A172 (cell line): ENCODE data around the gene RIPOR3. TPM values are rescaled to one million over a fixed set of nuclear protein-coding genes. Genes with fewer than 3 reads are reported as not detected.
A peak's percentile ranks its signal among the peaks of the same experiment; 100 is the strongest.
"Not testable (repeated sequence)": the region's sequence is repeated elsewhere in the genome, so short reads cannot be mapped to it uniquely, and the experiment has no call there.

ENCODE experiments used
- DNase-seq: peaks from one replicate; pipeline ENCODE4 v3.0.0-alpha.2; 2015; ENCODE audit warnings: low spot score
- total RNA-seq: library from RNA; depleted of rRNA; stranded (reverse); fragments of >200 nt; shearing (Covaris generic); gene quantifications from 2 replicates; pipeline ENCODE4 v1.2.3, GENCODE V29; 2014

Gene RIPOR3
- total RNA-seq, 1 experiment from 2014 or later: not detected

DNA sequence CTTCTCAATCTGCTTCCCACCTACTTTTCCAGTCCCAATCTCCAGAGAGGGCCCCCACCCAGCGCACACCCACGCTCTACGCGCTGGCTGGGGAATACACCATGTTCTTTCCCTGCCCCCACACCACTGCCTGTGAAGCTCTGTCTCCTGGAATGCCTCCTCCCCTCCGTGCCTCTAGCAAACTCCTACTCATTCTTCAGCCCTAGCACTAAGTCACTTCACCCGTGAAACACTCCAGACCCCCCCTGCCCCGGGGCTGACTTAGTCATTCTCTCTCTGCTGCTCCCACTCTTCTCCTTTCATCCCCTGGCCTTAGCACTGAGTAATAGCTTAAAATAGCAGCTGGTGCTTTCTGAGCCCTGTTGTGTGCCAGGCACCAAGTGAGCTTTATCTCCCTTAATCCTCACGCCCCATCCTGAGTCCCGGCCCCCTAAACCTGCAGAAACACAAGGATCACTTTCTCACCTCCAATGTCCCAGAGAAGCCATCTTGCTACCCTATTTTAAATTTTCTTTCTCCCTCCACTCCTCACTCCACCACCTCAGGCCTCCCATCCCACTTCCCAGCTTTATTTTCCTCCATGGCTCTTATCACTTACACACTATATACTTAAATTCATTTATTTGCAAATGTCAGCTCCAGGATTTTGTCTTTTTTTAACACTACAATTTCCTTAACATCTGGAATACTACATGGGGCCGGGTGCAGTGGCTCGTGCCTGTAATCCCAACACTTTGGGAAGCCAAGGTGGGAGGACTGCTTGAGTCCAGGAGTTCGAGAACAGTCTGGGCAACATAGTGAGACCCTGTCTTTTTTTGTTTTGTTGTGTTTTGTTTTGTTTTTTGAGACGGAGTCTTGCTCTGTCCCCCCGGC, 33.7 kb upstream of the RIPOR3 start:
- peak; percentile 92 for DNase-seq

DNA sequence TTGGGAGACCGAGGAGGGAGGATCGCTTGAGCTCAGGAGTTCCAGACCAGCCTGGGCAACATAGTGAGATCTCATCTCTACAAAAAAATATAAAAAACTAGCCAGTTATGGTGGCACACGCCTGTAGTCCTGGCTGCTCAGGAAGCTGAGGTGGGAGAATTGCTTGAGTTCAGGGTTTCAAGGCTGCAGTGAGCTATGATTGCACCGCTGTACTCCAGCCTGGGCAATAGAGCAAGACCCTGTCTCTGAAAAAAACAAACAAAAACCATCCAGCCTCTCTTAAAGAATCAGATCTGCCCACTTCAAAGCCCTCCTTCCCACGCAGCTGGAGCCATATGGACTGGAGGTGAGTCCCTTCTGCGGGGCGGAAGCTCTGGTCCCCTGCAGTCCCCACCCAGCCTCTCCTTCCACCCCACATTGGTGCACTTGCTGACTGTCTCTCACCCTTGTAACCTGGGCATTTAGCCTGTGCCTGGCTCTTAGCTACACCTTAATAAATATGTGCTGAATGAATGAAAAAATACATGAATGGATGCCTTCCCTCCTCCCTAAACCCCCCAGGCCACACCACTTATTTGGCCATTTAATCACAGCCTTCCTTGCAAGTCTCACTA, 32.9 kb upstream of the RIPOR3 start:
- DNase-seq: no peak

DNA sequence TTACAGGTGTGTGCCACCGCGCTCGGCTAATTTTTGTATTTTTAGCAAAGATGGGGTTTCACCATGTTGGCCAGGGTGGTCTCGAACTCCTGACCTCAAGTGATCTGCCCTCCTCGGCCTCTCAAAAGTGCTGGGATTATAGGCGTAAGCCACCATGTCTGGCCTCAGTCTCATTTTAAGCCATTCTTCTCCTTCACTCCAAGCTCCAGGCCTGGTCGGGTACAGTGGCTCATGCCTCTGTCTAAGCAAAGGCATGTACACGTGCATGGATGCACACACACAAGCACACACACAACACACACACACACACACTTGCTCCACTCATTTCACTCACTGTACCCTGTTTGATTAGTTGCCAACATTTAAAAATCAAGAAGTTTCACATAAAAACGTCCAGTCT, 32.3 kb upstream of the RIPOR3 start:
- DNase-seq: no peak

DNA sequence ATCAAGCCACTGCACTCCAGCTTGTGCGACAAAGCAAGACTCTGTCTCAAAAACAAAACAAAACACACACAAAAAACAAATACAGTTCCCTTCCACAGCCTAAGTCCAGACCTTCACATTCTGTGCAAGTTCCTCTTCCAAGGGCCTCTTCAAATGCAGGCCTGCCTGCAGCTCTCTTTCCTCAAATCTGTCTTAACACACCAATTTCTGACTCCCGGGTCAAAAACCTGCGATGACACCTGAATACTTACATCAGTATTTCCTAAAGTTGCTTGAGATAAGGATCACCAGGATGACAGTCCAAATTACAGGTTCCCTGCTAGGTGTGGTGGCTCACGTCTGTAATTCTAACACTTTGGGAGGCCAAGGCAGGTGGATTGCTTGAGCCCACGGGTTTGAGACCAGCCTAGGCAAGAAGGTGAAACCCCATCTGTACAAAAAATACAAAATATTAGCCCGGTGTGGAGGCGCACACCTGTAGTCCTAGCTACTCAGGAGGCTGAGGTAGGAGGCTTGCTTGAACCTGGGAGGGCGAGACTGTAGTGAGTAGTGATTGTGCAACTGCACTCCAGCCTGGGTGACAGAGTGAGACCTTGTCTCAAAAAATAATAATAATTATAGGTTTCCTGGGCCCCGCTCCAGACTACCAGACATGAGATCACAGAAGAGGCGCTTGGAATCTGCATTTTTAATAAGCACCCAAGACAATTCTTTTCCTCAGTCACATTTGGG, 31.2 kb upstream of the RIPOR3 start:
- no peak for DNase-seq

DNA sequence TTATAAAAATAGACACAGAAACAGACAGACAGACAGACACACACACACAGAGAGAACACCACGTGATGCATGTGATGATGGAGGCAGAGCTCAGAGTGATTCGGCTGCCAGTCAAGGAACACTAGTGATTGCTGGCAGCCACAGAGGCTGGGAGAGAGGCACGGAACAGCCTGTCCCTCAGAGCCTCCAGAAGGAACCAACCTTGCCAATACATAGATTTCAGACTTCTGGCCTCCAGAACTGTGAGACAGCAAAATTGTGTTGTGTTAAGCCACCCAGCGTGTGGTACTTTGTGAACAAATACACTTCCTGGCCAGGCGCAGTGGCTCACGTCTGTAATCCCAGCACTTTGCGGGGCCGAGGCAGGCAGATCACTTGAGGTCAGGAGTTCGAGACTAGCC, 30.5 kb upstream of the RIPOR3 start:
- no peak for DNase-seq

DNA sequence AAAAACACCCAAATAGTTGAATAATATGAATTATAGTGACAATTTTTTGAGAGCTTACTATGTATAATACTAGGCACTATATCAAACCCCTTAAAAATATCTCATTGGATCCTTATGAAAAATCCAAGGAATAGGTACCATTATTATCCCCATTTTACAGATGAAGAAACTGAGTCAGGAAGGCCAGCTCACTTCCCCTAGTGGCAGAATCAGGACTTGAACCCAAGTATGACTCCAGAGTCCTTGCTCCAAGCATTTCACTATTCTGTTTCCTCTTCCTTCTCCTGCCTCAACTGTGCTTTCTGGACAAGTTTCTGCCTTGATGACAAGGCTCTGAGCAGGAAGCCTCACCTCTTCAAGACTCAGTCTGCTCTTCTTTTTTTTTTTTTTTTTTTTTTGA, 29.2 kb upstream of the RIPOR3 start:
- DNase-seq: no peak

DNA sequence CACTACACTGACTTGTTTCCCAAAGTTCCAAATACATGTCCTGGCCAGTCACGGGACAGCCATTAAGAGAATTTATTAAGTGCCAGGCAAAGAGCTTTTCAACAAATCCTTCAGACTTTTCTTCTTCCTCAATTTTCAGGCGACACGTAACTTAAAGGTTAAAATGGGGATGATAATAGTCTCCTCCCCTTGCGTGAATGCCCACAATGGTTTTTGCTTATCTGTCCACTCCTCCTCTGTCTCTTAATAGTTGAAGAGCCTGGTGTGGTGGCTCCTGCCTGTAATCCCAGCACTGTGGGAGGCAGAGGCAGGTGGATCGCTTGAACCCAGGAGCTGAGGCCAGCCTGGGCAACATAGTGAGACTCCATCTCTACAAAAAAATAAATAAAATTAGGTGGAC, 28.7 kb upstream of the RIPOR3 start:
- no peak for DNase-seq

DNA sequence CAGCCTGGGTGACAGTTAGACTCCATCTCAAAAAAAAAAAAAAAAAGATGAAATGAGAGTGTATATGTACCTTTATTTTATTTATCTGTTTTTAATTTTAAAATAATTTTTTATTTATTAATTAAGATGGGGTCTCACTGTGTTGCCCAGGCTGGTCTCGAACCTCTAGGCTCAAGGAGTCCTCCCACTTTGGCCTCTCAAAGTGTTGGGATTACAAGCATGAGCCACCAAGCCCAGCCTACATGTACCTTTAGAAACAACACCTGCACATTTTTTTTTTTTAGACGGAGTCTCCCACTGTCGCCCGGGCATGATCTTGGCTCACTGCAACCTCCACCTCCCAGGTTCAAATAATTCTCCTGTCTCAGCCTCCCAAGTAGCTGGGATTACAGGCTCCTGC, 28.0 kb upstream of the RIPOR3 start:
- DNase-seq: no peak

DNA sequence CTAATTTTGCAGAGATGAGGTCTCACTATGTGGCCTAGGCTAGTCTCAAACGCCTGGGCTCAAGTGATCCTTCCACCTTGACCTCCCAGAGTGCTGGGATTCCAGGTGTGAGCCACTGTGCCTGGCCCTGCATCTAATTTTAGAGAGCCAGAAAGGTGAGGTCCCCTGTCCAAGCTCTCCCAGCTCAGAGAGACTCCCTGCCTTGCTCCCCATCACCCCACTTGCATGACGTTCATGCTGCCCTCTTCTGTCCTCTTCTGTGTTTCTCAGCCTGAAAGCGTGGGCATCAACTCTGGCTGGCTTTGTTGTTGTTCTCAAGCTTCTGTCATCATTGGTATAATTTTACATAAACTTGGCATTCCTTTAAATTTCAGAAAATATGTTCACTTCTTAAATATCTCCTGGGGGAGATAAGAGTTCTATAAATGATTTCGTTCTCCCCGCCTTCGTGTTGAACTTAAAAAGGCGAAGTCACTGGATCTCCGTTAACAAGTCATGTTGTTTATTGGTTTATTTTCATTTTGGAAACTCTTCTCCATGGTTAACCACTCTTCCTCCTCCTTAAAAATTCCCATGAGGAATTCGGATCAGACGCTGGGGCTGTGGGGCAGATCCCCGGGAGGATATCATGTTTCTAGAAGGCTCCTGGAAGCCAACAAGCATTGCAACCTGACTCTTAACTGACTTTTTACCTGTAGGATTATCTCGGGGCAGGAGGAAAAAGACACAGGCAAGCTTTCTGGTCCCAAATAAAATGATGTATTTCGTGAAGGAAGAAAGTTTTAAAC, 26.8 kb upstream of the RIPOR3 start:
- no peak for DNase-seq

DNA sequence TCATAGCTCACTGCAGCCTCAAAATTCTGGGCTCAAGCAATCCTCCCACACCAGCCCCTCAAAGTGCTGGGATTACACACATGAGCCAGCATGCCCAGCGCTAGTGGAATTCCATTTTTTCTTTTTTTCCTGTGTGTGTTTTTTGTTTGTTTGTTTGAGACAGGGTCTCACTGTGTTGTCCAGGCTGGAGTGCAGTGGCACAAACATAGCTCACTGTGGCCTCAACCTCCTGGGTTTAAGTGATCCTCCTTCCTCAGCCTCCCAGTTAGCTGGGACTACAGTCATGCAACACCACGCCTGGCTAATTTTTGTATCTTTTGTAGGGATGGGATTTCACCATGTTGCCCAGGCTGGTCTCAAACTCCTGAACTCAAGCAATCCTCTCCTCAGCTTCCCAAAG, 26.0 kb upstream of the RIPOR3 start:
- DNase-seq: no peak

DNA sequence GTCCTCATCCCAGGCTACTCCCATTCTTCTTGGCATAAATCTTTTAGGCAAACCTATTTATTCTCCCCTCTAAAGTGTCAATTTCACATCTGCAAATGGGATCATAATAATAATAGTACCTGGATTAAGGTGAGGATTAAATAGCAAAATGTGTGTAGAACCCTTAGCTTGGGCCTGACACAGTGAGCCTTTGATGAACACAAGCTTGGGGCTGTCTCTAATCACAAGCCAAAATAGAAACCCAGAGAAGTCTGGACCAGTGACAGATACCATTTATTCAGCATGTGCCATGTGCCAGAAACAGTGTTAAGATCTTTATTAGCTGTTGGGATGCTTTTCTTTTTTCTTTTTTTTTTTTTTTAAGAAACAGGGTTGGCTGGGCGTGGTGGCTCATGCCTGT, 25.2 kb upstream of the RIPOR3 start:
- no peak for DNase-seq

DNA sequence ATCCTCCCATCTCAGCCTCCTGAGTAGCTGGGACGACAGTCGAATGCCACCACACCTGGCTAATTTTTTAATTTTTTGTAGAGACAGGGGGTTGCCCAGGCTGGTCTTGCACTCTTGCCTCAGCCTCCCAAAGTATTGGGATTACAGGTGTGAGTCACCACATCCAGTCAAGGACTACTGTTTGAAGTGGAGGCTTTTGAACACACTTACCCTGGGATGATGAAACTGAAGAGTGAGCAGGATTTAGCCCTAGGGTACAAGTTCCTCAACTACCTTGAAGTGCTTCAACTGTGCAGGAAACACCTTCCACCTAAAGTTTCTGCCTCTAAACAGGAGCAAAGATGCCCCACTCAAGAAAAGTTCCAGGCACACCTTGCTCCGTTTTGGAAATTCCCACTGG, 24.4 kb upstream of the RIPOR3 start:
- DNase-seq: no peak

DNA sequence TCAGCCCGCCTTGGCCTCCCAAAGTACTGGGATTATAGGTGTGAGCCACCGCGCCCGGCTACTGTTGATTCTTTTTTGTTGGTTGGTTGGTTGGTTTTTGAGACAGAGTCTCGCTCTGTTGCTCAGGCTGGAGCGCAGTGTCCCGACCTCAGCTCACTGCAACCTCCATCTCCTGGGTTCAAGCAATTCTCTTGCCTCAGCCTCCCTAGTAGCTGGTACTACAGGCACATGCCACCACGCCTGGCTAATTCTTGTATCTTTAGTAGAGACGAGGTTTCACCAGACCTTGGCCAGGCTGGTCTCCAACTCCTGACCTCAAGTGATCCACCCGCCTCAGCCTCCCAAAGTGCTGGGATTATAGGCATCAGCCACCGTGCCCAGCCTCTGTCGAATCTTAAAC, 23.1 kb upstream of the RIPOR3 start:
- DNase-seq: not testable (repeated sequence)

DNA sequence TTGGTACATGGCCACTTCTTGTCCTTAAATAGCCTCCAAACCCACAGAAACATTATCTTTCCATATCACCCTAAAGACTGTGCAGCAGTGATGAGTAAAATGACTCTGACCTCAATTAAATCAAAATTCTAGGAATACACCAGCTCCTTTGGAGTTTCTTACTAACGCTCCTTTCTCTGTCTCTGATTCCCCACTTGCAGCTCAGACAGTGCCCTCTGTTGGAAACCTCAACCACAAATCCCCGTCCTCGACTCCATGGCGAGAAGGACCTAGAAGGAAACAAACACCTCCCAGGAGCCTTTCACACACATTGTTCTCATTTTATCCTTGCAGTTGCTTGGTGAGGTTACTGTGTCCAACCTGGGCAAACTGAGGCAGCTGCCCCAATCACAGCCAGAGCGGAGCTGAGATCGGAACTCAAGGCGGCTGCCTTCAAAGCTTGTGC, 22.3 kb upstream of the RIPOR3 start:
- peak; percentile 48 for DNase-seq

DNA sequence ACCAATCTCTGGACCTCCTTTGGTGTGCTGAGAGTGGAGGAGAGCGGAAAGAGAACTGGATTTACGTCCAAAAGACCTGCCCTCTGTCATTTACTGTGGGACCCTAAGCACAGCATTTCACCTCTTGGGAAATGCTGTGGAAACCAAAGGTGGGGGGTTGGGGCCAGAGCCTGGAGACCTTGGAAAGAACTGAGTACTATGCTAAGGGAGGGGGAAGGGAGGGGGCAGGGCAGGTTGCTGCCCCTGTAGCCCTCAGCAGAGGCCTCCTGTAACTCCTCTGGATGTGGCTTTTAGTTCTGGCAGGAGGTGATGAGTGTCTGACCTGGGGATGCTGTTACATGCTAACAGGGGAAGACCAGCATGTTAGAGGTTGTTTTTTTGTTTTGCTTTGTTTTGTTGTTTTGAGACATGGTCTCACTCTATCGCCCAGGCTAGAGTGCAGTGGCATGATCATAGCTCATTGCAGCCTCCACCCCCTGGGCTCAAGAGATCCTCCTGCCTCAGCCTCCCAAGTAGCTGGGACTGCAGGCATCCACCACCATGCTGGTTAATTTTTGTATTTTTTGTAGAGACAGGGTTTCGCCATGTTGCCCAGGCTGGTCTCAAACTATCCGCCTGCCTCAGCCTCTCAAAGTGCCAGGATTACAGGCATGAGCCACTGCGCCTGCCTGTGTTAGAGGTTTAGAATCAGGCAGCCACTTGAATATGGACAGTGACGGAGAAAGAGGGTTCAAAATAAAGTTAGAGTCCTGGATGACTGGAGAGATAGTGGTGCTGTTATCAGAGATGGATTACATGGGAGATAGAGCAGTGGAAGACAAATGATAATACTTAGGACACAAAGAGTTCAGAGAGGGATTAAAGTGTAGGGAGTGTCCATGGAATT, 21.7 kb upstream of the RIPOR3 start:
- no peak for DNase-seq

DNA sequence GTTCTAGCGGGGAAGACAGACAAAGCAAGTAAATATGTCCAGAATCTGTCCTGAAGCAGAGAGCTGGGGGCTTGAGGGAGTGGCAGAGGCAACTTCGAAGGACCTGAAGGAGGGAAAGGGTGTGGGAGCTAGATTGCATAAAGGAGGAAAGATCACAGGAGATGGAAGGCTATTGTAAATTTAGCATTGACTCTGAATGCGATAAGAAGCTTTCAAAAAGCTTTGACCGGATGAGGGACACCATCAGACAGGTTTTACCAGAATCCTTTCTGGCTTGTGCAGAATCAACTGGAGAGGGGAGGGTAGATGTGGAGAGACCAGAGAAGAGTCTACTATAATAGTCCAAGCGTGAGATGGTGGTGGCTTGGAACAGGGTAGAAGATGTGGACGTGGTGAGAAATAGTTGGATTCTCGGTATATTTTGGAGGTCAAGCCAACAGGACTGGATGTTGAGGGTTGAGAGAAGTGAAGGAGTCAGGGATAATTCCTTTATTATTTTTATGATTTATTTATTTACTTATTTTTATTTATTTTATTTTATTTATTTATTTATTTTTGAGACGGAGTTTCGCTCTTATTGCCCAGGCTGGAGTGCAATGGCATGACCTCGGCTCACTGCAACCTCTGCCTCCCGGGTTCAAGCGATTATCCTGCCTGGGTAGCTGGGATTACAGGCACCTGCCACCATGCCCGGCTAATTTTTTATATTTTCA, 19.9 kb upstream of the RIPOR3 start:
- no peak for DNase-seq

DNA sequence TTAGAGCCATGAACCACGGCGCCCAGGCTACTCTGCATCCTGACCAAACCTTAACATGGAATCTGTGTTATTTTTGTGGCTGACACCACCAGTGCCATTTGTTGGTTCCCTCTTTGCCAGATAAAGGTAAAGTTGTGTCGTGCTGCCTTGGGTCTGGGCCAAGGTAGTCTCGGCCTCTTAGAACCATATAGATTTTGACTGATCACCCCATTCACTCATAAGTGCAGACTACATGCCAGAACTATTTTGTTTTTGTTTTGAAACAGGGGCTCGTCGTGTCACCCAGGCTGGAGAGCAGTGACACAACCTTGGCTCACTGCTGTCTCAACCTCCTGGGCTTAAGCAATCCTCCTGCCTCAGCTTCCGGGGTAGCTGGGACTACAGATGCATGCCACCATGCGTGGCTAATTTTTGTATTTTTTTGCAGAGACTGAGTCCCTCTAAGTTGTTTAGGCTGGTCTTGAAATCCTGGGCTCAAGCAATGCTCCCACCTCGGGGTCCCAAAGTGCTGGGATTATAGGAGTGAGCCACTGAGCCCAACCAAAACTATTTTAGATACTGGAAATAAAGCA, 19.2 kb upstream of the RIPOR3 start:
- DNase-seq: no peak

DNA sequence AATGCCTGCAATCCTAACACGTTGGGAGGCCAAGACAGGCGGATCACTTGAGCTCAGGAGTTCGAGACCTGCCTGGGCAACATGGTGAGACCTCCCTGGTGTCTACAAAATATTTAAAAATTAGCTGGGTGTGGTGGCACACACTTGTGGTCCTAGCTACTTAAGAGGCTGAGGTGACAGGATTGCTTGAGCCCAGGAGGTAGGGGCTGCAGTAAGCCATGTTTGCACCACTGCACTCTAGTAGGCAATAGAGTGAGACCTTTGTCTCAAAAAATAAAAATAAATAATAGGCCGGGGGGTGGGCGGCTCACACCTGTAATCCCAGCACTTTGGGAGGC, 18.3 kb upstream of the RIPOR3 start:
- no peak for DNase-seq

DNA sequence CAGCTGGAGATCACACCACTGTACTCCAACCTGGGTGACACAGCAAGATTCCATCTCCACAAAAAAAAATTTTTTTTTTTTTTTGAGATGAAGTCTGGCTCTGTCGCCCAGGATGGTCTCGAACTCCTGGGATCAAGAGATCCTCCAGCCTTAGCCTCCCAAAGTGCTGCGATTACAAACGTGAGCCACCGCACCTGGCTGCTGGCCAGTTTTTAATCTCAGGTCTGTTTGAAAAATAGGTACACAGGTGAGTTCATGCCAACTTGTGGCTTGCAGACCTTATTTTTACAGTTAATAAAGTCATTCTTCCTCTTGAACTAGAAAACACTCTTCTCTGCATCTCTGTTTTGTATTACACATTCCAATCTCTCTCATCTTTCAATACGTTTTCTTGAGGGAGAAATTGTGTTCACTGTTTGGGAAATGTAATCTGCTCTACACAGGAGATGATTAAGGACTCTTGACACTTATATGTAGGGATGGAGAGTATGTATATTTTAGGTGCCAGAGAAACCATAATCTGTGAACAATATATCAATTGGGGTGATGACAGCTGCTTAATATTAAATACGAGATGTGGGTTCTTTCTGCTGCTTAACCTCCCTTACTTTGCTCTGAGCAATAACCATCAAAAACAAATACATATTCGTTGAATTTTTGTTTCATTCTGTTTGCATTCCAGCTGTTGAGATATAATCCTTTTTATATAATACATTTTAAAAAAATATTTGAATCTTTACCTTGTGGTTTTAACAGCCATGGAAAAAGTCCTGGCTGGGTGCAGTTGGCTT, 17.7 kb upstream of the RIPOR3 start:
- DNase-seq: no peak
